GM10248 (cell line): ENCODE measurements around the gene ACKR3.

ENCODE experiments used
- CTCF ChIA-PET: fragments of 300-600 bp; sonication (Branson Sonifier 250); formaldehyde crosslinking; extraction: SDS; loops from one replicate; lab custom pipeline; 2021; ENCODE audit warnings: antibody characterized with exemption; lab: Yijun Ruan, JAX
- POLR2A ChIA-PET: fragments of 350-650 bp; sonication (Branson Sonifier 250); formaldehyde crosslinking; extraction: SDS; loops from one replicate; lab custom pipeline; 2020; ENCODE audit warnings: antibody characterized with exemption; lab: Yijun Ruan, JAX
- DNase-seq: peaks from one replicate; pipeline ENCODE4 v3.0.0; 2012; ENCODE audit errors: extremely low spot score
- TF ChIP-seq, protein P1 (sequence below): IDR thresholded peaks from 2 replicates; pipeline ENCODE4 v1.5.1; 2012; ENCODE audit warnings: mild to moderate bottlenecking, low read depth; ENCODE audit errors: extremely low read depth, missing control alignments, control extremely low read depth

Gene ACKR3

DNA sequence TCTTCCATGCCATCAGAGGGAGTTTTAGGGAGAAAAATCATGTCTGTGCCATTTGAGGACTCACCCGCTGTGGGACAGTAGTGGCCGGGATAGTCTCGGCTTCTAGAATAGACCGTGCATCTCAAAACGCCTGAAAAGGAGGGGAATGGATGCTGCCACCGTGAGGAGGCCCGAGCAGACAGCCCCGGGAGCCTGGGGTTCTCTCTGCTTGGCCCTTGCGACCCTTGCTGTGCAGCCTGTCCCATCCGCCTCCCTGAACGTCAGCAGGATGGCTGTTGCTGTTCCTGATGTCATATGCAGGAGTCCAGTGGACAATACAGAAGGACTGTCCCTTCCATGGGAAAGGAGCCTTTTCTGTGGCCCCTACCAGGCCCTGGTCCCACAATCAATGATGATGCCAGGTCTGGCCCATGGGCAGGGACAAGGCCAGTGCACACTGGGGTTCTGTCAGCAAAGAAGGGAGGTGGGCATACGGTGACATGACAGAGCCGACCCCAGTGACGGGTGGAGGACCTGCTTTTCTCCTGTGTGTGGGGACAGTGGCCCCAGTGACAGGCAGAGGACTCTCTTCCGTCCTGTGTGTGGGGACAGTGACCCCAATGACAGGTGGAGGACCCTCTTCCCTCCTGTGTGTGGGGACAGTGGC is 58.8 kb downstream of the ACKR3 start:
- ChIA-PET CTCF (no interaction called here), POLR2A (no interaction called here)
- no peak for DNase-seq
- TF ChIP-seq, protein P1, sequence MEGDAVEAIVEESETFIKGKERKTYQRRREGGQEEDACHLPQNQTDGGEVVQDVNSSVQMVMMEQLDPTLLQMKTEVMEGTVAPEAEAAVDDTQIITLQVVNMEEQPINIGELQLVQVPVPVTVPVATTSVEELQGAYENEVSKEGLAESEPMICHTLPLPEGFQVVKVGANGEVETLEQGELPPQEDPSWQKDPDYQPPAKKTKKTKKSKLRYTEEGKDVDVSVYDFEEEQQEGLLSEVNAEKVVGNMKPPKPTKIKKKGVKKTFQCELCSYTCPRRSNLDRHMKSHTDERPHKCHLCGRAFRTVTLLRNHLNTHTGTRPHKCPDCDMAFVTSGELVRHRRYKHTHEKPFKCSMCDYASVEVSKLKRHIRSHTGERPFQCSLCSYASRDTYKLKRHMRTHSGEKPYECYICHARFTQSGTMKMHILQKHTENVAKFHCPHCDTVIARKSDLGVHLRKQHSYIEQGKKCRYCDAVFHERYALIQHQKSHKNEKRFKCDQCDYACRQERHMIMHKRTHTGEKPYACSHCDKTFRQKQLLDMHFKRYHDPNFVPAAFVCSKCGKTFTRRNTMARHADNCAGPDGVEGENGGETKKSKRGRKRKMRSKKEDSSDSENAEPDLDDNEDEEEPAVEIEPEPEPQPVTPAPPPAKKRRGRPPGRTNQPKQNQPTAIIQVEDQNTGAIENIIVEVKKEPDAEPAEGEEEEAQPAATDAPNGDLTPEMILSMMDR: no peak

DNA sequence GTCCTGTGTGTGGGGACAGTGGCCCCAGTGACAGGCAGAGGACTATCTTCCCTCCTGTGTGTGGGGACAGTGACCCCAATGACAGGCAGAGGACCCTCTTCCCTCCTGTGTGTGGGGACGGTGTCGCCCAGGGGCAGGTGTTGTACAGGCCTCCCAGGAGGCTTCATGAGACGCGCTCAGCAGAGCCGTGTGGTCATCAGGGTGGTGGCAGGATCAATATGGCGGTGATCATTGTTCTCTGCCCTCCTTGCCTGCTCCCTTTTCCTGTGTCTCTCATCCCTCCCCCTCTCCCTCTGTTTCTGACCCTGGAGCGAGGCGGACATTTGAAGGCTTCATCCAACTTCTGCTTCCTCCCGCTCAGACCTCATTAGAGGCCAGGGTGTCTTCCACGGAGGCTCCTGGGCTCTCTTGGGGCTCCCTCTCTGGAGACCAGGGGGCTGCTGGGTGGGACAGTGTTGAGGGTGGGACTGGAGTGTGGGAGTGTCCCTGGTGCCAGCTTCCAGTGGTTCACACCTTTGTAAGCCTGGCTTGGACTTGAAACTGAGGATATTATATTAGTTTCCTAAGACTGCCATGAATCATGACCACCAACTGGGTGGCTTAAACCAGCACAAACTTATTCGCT is 59.5 kb downstream of the ACKR3 start:
- CTCF ChIA-PET: no interaction called here
- TF ChIP-seq, protein P1: no peak
- POLR2A ChIA-PET: no interaction called here
- no peak for DNase-seq

DNA sequence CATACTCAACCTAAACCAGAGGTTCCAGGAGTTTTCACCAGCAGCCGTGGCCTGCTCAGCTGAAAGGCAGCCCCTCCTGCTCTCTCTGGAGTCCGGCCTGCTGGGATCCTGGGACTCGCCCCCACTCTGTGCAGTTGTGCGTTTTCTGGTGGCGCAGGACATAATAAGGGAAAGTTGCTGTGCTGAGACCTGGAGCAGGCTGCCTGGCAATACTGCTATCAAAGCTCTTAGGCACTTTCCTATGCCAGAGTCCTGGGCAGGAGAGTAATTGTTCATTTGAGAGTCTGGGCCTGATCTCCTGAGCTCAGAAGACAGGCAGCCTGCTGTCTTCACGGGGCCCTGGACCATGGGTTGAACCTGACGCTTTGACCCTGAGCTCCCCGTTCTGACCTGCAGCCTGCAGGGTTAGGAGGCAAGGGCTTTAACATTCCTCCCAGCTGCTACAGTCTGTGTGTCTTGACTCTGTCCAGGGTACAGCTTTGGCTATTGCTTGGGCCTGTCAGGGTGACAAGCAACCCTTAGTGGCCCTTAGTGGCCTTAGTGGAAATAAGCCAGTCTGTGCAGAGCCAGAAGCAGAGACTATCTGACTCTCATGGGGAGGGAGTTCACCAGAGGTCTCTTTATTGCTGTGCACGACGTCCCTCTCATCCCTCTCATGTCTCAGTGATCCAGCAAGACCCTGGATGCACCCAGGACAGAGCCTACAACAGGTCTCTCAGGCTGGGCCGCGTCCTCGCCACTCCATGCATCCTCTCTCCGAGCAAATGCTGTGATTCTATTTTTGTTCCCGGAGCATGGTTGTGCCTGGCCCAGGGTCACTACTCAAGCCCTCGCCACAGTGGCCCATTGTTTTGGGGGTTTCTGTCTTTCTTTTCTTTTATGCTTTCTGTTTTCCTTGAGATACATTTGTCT is 60.6 kb downstream of the ACKR3 start:
- TF ChIP-seq, protein P1: no peak
- DNase-seq: no peak
- ChIA-PET CTCF (interaction anchor here (0.8 kb wide), 1 partner anchor 287 kb away, joined by 3 read pairs; no protein-coding TSS in a partner anchor), POLR2A (no interaction called here)

DNA sequence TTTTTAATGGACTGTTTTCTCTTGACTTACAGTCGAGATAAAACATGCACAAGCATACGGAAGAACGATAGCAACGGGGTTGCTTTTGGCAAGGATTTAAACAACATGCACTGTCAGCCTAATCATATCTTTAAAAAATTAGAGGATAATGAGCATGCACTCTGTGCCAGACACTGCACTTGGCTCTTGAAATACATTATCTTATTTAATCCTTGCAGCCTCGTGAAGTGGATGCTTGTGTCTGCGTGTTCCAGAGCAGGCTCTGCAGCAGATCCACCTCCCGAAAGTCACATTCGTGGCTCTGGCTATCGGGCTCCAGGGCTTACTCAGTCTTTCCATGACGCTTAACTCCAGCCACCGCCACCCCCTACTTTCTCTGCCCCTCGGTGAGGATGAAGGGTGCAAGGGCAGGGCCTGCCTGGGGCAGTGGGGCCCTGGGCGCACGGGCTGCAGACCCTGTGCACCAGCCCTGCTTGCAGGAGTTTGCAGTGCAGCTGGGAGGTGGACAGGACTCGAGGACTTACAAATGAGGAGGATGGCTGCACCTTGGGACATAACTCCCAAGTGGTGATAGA is 61.7 kb downstream of the ACKR3 start:
- ChIA-PET POLR2A (no interaction called here), CTCF (no interaction called here)
- TF ChIP-seq, protein P1: no peak
- no peak for DNase-seq

DNA sequence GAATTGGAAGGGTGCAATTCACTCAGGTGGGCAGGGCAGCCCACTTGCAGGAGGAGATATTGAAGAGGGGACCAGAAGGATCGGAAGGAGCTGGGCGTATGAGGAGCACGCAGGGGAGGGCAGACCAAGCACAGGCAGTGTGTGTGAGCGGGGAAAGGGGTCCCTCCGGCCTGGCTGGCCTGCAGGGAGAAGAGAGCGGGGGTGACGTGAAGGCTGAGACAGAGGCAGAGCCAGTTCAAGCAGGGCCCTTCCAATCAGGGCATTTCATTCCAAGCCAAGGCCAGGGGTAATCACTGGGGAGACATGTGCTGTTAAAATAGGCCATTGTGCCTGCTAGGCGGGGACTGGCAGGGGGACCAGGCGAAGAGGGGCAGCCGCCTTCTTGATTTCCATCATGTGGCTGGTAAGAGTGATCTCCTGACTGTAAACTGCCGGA is 62.2 kb downstream of the ACKR3 start:
- ChIA-PET POLR2A (no interaction called here), CTCF (interaction anchor here (1.1 kb wide), 2 partner anchors 23 to 30 kb away, joined by 3 read pairs; no protein-coding TSS in a partner anchor)
- no peak for DNase-seq
- TF ChIP-seq, protein P1: no peak
